ENCODE data around the gene ZNF3. TPM values are rescaled to one million over a fixed set of nuclear protein-coding genes. Genes with fewer than 3 reads are reported as not detected.

Gene ZNF3
- total RNA-seq, 2 donors from 2014 or later, result 17.0 to 18.0 TPM

GRCh38 chr7:100065452-100066186, 15.9 kb downstream of the ZNF3 start:
- intact Hi-C loops (cut with DNase I), result loop anchor here in 1 of 2 donors (10.0 kb wide), 1 partner anchor 1319 kb away; no protein-coding TSS in a partner anchor
- no peak for DNase-seq (ENCODE audit: low spot score)

GRCh38 chr7:100064162-100064561, 17.4 kb downstream of the ZNF3 start:
- intact Hi-C loops (cut with DNase I), result loop anchor here in 1 of 2 donors (10.0 kb wide), 1 partner anchor 1321 kb away; no protein-coding TSS in a partner anchor
- DNase-seq (ENCODE audit: low spot score), result no peak

- intact Hi-C loops (cut with DNase I), result loop anchor here in 1 of 2 donors (10.0 kb wide), 1 partner anchor 1321 kb away; no protein-coding TSS in a partner anchor
- DNase-seq (ENCODE audit: low spot score), result no peak
Observed at GRCh38 chr7:100063376-100063775, 18.1 kb downstream of the ZNF3 start.

GRCh38 chr7:100061518-100062193, 19.9 kb downstream of the ZNF3 start:
- intact Hi-C loops (cut with DNase I), result loop anchor here in 1 of 2 donors (10.0 kb wide), 1 partner anchor 1323 kb away; no protein-coding TSS in a partner anchor
- no peak for DNase-seq (ENCODE audit: low spot score)

- no peak for DNase-seq (ENCODE audit: low spot score)
- intact Hi-C loops (cut with DNase I), result no loop called here
Observed at GRCh38 chr7:100059251-100059739, 22.2 kb downstream of the ZNF3 start.

- DNase-seq (ENCODE audit: low spot score), result no peak
- intact Hi-C loops (cut with DNase I), result no loop called here
Observed at GRCh38 chr7:100057006-100057405, 24.5 kb downstream of the ZNF3 start.

GRCh38 chr7:100053215-100053614, 28.3 kb downstream of the ZNF3 start:
- intact Hi-C loops (cut with DNase I), result no loop called here
- DNase-seq (ENCODE audit: low spot score), result no peak

- no peak for DNase-seq (ENCODE audit: low spot score)
- intact Hi-C loops (cut with DNase I), result loop anchor here in 1 of 2 donors (2.0 kb wide), 1 partner anchor 29 kb away; the partner anchor contains the start of gene ZNF3
Observed at GRCh38 chr7:100051611-100052010, 29.9 kb downstream of the ZNF3 start.

- intact Hi-C loops (cut with DNase I), result loop anchor here in 1 of 2 donors (2.0 kb wide), 1 partner anchor 31 kb away; the partner anchor contains the start of gene ZNF3
Observed at GRCh38 chr7:100049441-100050291, 31.9 kb downstream of the ZNF3 start, which contains the start of gene ZSCAN21. TSS of gene ZSCAN21 (plus strand) at chr7:100049774. CDS start at chr7:100057007, 7,233 bp downstream.

GRCh38 chr7:100048680-100049079, 32.8 kb downstream of the ZNF3 start:
- no peak for DNase-seq (ENCODE audit: low spot score)
- intact Hi-C loops (cut with DNase I), result no loop called here

More at GRCh38 chr7:100049441-100050291, 31.9 kb downstream of the ZNF3 start, which contains the start of gene ZSCAN21:
- DNase-seq (ENCODE audit: low spot score), result peak; percentile 96

GRCh38 chr7:100044718-100045117, 36.8 kb downstream of the ZNF3 start:
- DNase-seq (ENCODE audit: low spot score), result no peak
- intact Hi-C loops (cut with DNase I), result no loop called here

- intact Hi-C loops (cut with DNase I), result no loop called here
- DNase-seq (ENCODE audit: low spot score), result no peak
Observed at GRCh38 chr7:100040575-100040974, 40.9 kb downstream of the ZNF3 start.

- no peak for DNase-seq (ENCODE audit: low spot score)
- intact Hi-C loops (cut with DNase I), result no loop called here
Observed at GRCh38 chr7:100038326-100038725, 43.2 kb downstream of the ZNF3 start.

- intact Hi-C loops (cut with DNase I), result no loop called here
- DNase-seq (ENCODE audit: low spot score), result no peak
Observed at GRCh38 chr7:100035876-100036275, 45.6 kb downstream of the ZNF3 start.

GRCh38 chr7:100034871-100035510, 46.5 kb downstream of the ZNF3 start:
- intact Hi-C loops (cut with DNase I), result no loop called here
- no peak for DNase-seq (ENCODE audit: low spot score)

- DNase-seq (ENCODE audit: low spot score), result no peak
- intact Hi-C loops (cut with DNase I), result no loop called here
Observed at GRCh38 chr7:100033526-100033925, 48.0 kb downstream of the ZNF3 start.

GRCh38 chr7:100029596-100029995, 51.9 kb downstream of the ZNF3 start:
- intact Hi-C loops (cut with DNase I), result no loop called here
- DNase-seq (ENCODE audit: low spot score), result no peak

- intact Hi-C loops (cut with DNase I), result no loop called here
- DNase-seq (ENCODE audit: low spot score), result no peak
Observed at GRCh38 chr7:100027197-100027596, 54.3 kb downstream of the ZNF3 start.
